CD4-positive, alpha-beta T cell treated with Interleukin-2 at 100 ng/mL for 4 hours (primary cell): Measurements from ENCODE around the gene MLPH.

Source experiments
- DNase-seq: peaks from one replicate; pipeline ENCODE4 v3.0.0-alpha.2; 2020; ENCODE audit warnings: low spot score

MLPH gene

DNA sequence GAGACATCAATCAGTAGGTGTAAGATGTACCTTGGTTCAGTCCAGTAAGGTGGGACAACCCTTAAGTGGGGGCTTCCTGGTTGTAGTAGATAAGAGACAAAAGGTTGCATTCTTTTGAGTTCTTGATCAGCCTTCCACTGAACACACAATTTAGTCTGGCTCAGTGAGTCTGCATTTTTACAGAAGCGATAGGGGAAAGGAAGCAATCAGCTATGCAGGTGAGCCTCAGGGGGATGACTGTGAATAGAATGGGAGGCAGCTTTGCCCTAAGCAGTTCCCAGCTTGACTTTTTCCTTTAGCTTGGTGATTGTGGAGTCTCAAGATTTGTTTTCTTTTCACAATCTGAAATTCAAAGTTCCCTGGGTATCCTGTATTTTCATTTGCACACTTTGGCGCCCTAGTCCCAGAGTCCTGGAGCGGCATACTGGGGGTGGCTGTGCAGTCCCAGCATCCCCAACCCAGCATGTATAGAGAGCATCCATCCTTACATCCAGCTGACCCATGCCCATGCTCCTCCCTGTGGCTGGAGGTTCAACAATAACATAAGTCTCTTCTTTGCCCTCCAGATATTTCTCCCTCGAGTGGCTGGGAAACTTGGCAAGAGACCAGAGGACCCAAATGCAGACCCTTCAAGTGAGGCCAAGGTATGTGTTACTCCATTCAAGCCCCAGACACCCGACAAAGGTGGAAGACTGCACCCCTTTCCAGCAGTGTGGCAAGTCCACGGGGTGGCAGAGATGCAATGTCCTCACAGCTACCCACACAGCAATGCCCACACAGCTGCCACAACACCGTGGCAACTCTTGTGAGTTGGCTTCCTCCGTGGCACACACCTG, 59.2 kb downstream of the MLPH start:
- DNase-seq: no peak

DNA sequence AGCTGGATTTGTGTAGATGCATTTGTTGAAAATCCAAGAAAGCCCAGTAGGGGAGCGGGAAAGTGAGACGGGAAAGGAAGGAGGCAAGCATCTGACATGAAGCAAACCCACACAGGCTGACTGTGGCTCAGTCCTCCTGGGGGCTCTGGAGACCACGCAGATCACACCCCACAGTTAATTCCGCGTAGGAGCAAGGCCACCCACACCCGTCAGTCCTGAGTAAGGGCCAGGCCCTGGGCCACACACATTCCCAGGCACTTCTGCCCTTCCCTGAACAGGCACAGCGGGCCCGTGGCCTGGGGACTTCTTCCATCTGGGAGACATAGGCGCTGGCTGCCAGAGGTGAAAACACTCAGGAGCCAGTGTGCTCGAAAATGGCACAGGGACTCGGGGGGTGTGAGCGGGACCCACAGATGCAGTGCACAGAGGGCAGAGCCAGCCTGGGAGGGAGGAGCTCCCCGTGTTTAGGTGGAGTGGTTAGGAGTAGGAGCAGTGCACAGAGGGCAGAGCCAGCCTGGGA, 59.9 kb downstream of the MLPH start:
- DNase-seq: no peak

DNA sequence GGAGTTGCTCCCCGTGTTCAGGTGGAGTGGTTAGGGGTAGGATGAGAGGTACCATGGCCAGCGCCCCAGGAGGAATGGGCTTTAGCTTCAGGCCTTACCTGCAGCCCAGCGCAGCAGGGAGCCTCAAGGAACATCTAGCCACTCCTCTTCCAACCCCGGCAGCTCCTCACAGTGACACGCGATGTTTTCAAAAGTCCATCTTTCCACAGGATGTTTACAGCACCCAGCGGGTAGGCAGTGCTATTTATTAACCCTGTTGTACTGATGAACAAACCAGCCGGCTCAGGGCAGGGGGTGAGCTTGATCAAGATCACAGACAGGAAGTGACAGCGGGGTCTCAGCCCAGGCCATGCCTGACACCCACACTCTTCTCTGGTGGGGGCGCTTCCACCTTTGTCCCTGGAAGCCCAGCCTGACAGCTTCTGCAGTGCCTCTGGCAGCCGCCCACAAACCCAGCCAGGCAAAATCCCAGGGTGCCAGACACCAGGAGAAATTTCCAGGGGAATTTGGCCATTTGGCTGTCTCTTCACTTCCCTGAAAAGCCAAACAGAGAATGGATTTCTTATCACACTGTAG, 60.9 kb downstream of the MLPH start:
- DNase-seq: no peak

DNA sequence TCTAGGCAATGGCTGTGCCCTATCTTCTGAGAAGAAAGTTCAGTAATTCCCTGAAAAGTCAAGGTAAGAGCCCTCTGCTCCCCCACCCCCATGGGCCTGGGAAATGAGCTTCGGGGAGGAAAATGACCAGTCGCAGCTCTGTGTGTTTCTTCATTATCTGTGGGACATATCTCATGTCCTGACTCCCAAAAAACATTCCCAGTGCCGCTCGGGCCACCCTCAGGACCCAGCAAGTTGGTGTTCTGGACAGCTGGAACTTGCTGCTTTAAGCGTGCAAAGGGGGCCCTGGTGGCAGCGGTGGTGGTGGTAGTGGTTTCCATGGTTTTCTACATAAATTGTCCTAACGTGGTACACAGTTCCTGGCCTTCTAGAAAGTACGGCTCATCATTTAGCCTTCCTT, 62.2 kb downstream of the MLPH start:
- DNase-seq: no peak

DNA sequence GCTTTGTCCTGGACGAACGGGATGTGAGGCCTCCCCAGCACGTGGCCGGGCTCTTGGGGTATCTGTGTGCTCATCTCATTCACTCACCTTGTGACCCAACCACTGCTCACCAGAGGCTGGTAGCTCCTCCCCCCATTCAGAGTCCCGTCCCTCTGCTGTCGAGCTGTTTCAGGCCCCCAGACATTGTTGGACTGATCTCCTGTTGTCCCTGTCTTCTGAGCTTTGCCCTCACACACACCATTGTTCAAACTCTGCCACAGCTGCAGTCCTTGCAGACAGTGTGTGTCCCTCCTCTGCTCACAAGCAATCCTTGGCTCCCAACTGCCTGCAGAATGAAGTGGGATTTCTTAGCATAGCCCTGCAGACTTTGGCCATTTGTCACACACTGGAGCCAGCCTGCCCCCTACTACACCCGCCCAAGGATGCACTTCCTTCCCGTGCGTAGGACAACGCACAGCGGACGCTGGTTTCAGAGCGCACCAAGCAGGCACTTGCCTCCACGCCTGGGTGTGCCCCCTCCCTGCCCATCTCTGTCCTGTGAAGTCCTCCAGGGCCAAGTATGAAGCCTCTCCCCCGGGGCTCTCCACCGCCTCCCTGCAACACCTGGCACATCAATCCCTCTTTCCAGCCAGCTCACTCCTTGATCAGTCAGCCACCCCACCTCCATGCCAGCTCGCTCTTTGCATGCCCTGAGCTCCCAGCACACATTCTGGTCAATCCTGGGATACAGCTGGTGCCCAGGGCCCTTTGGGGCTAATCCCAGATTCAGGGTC, 62.8 kb downstream of the MLPH start:
- DNase-seq: no peak

DNA sequence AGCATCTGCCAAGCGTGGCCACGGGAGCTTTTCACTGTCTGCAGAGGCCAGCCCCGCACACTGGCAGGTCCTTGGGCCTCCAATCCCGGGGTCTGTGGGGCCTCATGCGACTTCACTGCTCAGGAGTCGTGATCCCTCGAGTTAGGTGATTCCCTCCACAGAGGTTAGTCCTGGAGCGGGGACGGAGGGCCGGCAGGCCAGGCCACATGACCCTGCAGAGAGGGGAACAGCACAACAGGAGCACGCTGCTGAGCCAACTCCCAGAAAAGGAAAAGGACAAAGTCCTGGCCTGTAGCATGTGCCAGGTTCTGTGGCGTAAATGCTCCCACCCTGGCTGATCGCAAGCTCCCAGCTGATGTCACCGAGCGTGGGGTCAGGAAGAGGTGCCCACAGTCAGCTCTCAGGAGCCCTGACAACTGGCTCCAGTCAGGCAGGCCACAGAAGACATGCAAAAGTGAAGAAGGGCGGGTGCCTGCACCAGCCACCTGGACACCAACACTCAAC, 64.1 kb downstream of the MLPH start:
- DNase-seq: no peak

DNA sequence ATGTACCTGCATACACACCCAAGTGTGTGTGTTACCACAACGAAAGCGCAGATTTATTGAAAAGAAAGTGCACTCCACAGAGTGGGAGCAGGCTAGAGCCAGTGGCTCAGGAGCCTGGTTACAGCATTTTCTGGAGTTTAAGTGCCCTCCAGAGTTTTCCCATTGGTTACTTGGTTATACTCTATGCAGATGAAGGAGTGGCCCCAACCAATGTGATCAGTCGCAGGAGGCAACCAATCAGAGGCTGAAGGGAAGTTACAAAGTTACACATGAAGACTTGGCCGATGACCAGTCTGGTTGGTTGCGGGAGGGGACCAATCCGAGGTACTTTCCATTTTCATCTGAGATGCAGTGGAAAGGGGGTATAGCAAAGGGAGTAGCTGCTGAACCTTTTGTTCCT, 65.9 kb downstream of the MLPH start:
- DNase-seq: no peak

DNA sequence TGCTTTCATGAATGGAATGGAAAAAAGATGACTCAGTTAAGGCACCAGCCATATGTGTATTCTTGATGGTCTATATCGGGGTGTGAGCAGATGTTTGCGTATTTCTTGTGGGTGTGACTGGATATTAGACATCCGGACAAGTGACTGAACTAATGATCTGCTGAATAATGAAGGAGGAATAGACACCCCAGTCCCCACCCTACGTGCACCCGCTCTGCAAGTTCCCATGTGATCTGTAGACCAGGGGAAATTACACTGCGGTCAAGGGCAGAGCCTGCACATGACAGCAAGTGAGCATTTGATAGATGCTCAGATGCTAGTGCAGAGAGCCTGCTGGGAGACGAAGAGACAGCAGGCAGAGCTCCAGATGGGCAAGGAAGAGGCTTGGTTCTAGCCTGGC, 66.9 kb downstream of the MLPH start:
- no peak for DNase-seq

DNA sequence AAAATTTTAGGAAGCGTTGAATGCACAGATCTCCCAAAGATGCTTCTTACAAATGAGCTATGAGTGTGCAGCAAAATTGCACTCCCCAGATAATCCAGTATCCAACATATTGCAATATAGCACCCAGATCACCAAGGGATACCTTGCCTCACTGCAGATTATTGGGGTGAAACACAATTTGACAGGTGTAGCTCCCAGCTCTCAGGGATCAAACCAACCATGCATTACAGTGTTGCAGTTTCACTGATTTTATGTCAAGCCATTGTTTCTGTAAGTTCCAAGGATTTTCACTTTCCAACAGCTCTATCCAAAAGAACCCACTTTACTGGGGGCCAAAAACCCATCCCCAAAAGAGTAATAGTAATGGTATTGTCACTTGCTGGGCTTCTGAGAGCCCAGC, 68.5 kb downstream of the MLPH start:
- no peak for DNase-seq

DNA sequence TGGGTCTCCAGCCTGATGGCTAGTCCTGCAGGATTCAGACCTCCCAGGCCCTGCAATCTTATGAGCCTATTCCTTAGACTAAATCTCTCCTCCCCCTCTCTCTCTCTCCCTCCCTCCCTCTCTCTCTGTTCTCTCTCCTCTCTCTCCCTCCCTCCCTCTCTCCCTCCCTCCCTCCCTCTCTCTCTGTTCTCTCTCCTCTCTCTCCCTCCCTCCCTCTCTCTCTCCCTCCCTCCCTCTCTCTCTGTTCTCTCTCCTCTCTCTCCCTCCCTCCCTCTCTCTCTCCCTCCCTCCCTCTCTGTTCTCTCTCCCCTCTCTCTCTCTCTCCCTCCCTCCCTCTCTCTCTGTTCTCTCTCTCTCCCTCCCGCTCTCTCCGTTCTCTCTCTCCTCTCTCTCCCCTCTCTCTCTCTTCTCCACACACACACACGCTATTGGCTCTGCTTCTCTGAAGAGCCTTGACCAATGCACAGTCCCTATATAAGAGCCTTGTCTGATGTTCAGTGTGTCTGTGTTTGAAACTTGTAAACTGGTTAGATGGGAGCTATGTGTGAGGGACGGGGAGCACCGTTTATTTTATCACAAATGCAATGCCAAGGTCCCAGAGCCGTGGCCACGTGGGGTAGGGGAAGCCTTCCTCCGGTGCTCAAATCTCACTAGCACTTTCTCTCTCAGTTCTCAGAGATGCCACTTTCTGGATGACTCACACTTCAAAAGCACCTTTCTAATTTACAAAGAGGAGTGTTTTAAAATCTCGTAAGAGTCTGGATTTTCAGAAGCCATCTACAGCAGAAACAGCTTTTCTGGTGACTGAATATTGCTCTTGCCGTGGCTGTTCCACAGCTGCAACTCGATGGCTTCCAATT, 70.0 kb downstream of the MLPH start:
- peak; percentile 26 for DNase-seq

DNA sequence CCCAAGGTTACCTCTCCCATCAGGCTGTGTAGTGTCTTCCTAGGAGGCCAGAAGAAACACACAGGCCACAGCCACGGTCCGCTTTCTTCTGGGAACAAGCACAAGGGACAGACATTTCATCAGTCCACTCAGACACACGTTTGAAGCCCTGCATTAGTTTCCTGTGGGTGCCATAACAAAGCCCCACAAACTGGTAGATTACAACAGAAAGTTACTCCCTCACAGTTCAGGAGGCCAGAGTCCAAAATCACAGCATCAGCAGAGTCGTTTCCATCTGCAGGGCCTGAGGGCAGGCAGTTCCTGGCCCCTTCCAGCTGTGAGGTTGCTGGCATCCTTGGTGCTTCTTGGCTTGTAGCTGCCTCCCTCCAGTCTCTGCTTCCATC, 70.6 kb downstream of the MLPH start:
- DNase-seq: no peak

DNA sequence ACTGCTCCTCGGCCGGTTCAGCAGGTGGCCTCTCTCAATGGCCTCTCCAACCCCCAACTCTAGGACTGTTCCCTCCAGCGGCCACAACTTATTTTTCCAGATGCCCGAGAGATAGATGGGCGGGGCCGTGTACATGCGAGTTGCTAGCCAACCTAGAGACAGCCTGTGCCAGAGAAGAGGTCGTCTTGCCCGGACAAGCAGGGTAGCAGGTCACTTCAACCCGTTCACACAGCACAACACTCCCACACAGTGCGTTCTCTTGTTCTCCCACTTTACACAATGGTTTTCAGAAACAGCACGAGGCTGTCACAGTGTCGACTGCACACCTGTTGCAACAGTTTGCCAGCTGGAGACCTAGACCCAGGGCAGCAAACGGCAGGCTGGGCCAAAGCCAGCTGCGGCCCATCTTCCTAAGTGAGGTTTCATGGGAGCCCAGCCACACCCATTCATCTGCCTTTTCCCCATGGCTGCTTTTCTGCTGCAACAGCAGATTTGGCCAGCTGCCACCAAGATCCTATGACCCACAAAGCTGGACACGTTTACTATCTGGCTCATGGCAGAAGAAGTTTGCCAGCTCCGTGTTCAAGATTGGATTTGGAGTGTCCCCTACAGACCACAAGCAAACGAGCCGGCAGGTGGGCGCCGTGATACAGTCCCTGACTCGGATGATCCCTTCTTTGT, 72.0 kb downstream of the MLPH start:
- DNase-seq: no peak

DNA sequence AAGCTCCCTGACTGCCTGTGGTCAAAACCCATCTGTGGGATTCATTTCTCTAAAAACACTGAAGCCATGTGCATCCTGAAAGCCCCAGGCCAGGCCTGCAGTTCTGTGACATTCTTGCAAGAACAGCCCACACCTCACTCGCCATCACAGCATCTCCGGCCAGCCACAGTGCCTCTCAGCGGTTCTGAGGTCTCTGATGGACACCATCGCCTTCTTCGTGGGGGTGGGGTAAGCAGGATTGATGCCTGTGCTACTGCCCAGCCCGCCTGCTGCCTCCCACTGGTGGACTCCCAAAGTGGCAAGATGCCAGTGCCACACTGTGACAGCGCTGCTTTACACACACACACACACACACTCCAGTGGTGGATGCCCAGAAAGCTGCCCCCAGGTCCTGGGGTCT, 74.2 kb downstream of the MLPH start:
- no peak for DNase-seq

DNA sequence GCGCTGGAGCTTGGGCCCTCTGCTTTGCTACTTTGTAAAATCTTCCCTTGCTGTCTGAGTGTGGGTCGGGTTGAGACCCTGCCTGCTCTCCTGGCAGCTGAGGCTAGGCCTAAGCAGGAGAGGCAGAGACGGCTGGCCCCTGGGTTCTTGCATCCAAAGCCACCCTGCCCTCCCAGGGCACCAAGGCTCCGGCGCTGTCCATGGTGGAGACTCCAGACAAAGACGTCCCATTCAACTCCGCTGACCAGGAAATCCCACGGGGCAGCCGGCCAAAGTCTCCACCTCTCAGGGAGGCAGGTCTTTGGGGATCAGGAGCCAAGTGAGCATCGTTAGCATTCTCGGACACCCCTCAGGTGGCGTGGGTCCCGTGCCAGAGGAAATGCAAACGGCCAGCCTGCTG, 76.8 kb downstream of the MLPH start:
- DNase-seq: no peak

DNA sequence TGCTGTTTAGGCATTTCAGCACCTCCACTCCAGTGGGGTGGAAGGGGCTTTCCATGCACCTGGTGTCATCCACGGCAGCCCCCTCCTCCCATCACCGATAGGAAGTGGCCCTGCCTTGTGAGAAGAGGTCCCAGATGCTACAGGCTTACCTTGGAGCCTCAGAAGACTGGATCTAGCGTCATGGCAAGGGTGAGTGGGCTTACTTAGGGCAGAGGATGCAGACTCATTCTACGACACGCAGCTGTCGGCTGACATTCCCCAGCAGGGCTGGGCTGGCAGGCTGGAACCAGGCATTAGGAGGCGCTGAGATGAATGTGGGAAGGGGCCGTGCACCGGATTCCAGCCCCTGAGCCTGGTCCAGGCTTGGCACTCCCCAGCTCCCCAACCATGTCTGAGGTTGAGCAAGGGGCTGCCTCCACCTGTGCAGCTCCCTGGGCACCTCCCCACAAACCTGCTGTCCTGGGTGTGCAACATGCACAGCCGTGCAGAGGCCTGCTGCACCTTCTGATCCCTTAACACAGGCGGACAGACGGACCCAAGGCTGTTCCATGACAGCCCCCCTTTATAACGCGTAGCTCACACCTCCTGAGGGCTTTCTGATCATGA, 77.6 kb downstream of the MLPH start:
- DNase-seq: no peak

DNA sequence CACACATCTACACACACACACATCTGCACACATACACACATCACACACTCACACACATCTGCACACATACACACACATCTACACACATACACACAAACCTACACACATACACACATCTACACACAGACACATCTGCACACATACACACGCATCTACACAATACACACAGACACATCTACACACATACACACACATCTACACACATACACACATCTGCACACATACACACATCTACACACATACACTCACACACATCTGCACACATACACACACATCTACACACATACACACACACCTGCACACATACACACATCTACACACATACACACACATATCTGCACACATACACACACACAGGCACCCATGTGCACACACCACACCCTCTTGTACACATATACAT, 78.9 kb downstream of the MLPH start:
- DNase-seq: no peak

DNA sequence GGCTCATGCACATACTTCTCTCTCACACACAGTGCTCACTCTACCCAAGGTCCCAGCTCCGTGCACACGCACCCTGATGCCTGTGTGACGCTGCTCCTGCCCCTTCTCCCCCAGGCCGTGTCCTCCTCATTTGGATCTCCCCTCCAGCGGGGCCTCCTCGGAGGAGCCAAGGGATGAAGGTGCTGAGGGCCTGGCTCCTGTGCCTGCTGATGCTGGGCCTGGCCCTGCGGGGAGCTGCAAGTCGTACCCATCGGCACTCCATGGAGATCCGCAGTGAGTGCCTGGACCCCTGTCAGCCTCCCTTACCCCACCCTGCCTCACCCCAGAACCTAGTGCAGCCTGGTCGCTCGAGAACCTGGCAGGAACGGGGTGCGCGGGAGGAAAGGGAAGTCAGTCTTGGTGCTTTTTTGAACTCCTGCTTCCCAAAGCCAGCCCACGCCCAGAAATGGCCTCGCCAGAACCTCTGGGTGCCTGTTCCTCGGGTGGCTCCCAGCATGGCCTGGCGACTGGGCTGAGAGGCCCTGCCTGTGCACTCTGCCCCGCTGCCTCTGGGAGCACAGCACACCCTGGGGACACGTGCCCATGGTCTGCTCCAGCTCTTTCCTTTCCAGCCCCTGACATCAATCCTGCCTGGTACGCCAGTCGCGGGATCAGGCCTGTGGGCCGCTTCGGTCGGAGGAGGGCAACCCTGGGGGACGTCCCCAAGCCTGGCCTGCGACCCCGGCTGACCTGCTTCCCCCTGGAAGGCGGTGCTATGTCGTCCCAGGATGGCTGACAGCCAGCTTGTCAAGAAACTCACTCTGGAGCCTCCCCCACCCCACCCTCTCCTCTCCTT, 79.6 kb downstream of the MLPH start, which contains the start of gene PRLH:
Gene PRLH, plus strand, starts transcription at position 174 of the 835 bp plus-strand sequence. Its CDS starts 0 bp downstream, at position 174.
- no peak for DNase-seq

DNA sequence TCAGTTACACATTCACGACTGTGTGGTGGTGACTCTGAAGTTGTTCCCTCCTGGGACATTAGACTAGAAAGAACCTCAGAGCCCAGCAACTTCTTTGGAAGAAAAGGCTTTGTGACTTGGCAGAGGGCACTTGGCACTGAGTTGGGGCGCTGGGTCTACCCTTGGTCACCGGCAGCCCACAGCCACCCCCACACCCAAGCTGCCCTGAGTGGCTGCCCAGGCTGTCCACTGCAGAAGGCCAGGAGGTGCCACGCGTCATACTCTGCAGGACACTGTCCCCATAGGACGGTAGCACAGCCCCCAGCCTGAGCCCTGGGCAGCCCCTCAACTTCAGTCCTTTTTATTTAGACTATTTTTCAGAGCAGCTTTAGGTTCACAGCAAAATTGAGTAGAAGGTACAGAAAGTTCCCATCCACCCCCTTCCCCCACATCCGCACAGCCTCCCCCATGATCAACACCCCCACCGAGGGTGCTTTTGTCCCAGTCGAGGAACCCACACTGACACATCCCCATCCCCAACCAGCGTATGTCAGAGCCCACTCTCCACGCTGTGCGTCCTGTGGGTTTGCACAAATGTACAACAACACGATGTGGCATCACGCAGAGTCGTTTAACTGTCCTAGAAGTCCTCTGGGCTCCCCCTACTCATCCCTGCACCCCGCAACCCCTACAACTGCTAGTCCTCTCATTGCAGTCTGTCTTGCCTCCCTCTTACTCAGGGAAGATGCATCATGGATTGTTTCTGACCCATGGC, 80.4 kb downstream of the MLPH start:
- DNase-seq: no peak

DNA sequence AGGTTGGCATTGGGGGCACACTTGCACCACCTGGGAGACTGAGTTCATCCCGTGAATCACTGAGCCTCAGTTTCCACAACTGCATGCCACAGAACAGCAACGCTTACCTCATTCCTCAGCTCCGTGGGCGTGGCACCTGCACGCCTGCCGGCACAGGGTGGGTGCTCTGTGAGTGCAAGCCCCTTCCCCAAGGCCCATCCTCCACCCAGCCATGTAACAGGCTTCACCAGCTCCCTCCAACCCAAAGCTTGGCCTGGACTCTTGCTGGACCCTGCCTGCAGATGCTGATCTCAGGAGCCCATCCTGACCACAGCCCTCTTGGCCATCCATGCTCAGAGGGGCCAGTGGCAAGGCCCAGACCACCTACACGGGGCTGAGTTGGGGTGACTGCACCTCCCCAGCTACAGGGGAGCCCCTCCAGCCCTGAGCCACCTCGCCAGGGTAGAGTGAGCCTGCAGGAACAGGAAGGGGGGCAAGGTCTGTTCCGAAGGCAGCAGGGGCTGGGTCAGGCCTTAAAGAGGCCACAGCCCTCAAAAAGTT, 81.1 kb downstream of the MLPH start:
- no peak for DNase-seq
